GM23248 (cell line): ENCODE measurements around the gene MFSD1.

ENCODE experiments used
- EZH2 ChIP-seq: fragments of 200-600 bp; sonication (generic); IDR thresholded peaks from 2 replicates; pipeline ENCODE4 v1.6.1; 2018; ENCODE audit warnings: antibody characterized with exemption, mild to moderate bottlenecking; ENCODE audit not compliant: insufficient read depth, poor library complexity, severe bottlenecking
- EZH2phosphoT487 ChIP-seq: fragments of 200-600 bp; sonication (generic); IDR thresholded peaks from 2 replicates; pipeline ENCODE4 v1.6.1; 2018; ENCODE audit warnings: antibody characterized with exemption, moderate library complexity, mild to moderate bottlenecking, low read depth; ENCODE audit not compliant: insufficient read depth

DNA sequence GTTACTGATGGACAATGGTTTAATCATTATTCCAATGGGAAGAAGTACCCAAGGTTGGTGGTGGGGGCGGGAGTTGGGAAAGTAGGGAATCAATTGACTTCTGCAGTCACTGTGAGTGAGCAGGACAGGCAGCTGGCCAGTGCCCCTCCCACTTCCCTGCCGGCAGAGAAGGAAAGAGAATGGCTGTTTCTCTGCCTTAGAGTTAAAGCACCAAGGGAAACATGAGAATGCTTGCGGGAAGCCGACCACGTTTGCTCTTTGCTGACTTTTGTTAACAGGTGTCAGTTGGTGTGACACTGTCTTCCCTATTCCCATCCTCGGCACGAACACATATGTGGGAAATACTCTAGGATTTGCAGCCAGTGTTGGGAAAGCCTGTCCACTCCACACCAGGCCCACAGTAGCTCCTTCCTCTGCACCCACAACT, 33.5 kb upstream of the MFSD1 start:
- TF ChIP-seq EZH2 = no peak
- no peak for TF ChIP-seq EZH2phosphoT487
